OCI-LY1 (cell line): Measurements from ENCODE around the gene MYOF.

ENCODE experiments used
- EZH2 ChIP-seq: fragments of 200-600 bp; sonication (generic), shearing (Covaris generic); IDR thresholded peaks from 2 replicates; pipeline ENCODE4 v1.8.0; 2017; ENCODE audit warnings: borderline replicate concordance, mixed run types, mild to moderate bottlenecking, antibody characterized with exemption, low read length, moderate library complexity, mixed read lengths
- TF ChIP-seq, protein P1 (sequence below): fragments of 200-600 bp; sonication (generic), shearing (Covaris generic); IDR thresholded peaks from 2 replicates; pipeline ENCODE4 v1.5.1; 2017; ENCODE audit warnings: mild to moderate bottlenecking, antibody characterized with exemption, low read length, moderate library complexity, mixed read lengths

DNA sequence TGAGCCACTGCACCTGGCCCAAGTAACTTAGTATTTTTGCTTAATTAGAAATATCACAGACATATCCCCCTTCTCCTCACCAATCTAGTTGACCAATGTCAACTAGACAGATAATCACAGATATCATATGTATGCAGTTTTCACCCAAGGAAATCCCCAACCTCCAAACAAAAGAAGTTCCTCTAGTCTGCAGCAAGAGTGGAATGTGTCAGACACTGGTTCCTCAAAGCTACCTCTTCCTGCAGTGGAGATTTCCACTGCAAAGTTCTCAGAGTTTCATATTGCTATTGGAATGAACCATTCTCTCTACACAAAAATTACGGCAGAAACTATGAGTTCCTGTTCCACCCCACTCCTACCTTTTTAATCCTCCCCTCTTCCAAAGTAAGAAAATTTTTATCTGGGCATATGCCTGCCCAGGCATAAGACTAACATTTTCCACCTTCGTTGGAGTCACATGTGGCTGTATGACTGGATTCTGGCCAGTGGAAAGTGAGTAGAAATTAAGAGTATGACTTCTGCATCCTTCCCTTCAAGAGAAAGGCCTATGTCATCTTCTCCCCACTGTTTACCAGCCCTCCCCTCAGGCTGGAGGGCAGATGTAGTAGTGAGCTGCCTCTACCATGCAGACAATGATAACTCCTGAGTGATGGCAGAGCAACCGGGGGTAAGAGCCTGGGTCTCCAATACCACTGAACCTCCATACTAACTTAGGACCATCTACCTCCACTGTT is 103.0 kb downstream of the MYOF start:
- TF ChIP-seq, protein P1, sequence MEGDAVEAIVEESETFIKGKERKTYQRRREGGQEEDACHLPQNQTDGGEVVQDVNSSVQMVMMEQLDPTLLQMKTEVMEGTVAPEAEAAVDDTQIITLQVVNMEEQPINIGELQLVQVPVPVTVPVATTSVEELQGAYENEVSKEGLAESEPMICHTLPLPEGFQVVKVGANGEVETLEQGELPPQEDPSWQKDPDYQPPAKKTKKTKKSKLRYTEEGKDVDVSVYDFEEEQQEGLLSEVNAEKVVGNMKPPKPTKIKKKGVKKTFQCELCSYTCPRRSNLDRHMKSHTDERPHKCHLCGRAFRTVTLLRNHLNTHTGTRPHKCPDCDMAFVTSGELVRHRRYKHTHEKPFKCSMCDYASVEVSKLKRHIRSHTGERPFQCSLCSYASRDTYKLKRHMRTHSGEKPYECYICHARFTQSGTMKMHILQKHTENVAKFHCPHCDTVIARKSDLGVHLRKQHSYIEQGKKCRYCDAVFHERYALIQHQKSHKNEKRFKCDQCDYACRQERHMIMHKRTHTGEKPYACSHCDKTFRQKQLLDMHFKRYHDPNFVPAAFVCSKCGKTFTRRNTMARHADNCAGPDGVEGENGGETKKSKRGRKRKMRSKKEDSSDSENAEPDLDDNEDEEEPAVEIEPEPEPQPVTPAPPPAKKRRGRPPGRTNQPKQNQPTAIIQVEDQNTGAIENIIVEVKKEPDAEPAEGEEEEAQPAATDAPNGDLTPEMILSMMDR = no peak
- TF ChIP-seq EZH2 = no peak
